NCI-H146 treated with DMSO at 0.1 percent for 48 hours (cell line): ENCODE measurements around the gene DGKG.

ENCODE experiments used
- DNase-seq: peaks from one replicate; lab custom pipeline; 2025; ENCODE audit not compliant: unreplicated experiment; lab: John Stamatoyannopoulos, UW

DGKG gene

GRCh38 chr3:186115239-186115996 is 246.6 kb downstream of the DGKG start:
- DNase-seq = no peak

DNA sequence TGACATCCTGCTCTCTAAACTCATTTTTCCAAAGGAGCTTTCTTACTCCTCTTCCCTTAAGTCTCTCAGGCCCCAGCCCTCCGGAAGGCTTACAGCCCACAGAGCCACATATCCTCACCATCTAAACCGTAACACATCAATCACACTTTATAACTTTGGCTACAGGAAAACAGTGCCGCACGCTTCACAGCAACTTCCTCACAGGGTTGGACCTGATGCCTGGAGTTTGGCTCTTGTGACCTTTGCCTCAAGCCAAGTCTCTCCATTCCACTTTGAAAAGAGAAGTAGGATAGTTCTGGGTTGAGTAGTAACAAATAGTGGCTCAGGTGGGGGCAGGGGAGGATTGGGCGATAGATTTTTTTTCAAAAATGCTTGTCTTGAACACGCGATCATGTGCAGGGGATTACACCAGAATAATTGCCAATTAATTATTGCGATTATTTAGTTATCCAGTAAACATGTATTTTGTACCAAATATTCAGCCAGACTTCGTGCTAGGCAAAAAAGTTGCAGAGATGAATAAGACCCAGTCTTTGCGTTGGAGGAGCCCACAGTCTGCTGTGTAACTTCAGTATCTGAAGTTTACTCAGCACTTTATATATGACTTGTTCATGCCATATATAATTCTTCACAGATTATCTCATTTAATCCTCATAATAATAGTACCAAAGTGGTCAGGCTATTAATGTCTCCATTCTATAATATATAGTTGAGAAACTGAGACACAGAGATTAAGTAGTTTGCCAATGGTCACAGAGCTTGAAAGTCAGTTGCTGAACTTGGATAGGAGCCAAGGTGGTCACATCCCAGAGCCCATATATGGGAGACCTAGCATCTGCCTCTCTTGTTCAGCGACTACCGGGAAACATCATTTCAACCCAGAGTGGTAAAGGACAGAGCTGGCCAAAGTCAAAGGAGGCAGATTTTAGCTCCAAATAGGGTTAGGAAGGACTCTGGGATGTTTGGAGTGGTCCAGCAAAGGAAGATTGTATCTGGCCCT is 250.8 kb downstream of the DGKG start:
- no peak for DNase-seq

DNA sequence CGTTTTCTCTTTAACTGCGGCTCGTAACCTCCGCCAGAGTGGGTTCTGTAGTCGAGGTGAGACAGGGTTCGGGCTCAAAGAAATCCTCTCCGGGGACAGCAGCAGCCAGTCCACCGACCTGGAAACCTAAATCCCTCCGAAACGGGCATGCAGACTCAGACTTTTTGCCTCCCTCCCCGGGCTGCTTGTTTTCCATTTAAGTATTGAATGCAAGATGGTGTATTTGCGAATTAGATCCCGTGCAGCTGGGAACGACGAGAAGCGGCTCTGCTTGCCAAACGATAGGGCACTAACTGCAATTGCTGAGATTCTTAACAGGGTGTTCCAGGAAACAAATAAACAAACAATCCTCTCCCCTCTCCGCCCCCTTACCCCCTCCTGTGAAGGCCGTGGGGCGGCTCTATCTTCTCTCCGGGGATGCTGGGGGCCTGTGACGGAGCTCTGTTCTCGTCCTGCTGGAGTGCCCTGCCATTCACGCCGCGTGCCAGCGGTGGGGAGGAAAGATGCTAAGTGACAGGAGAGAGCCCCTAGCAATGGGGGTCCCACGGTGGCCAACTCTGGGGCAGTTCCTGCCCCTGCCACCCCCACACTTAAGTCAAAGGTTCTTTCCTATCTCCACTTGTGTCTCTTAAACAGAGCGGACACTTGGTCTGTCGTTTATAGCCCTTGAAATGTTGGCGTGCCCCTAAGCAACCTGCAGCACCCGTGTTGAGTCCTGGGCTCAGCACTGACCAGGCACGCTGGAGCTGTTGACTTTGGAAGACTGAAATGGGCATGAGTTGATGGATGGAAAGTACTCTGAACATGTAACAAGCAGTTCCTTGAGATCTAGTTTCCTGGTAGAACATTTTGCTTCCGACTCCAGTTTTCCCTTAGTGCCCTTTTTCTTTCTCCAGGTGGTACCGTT is 251.9 kb downstream of the DGKG start:
- peak; percentile 50 for DNase-seq

- DNase-seq = peak; percentile 99
These were observed 252.8 kb downstream of the DGKG start, which contains the start of gene ETV5 for GRCh38 chr3:186108941-186109865. Gene ETV5 (minus strand): TSS chr3:186109089. CDS start chr3:186105868, 3,221 bp downstream.

- peak; percentile 17 for DNase-seq
These were observed 253.7 kb downstream of the DGKG start for GRCh38 chr3:186108106-186108940.

- DNase-seq = peak; percentile 87
These were observed 254.6 kb downstream of the DGKG start for GRCh38 chr3:186107215-186108105.

DNA sequence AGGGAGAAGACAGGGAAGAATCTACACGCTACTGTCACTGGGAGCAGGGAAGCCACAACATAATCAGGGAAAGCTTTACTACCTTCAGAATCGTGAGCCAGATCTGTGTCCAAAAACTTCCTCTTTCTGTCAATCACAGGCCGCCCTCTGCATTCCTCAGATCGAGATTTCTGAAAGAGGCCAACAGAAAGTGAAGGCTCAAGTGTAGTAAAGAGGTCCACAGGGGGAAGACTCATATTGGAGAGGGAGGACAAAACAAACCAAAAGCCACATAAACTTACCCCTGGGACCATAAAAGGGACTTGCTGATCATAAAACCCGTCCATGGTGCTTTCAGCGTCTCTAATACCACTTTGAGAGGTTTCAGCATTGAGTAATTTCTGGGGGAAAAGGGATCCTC is 256.5 kb downstream of the DGKG start:
- DNase-seq = no peak

DNA sequence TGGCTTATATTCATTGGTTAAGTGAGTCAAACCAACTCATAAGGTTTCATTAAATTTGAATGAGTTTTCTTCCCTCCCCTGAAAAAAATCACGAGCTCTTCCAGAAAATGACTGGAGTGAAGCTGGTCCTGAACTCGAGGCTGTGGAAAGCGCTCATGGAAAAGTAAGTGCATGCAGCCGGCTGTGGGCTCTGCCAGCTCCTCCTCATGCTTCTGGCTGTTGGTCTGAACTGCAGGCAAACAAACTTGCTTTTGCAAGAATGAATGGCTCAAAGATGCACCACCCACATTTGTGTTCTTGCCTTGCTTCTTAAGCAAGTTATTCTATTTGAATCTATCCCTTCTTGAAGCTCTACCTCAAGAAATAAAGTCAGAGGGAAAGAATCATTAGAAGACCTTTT is 259.3 kb downstream of the DGKG start:
- DNase-seq = no peak

DNA sequence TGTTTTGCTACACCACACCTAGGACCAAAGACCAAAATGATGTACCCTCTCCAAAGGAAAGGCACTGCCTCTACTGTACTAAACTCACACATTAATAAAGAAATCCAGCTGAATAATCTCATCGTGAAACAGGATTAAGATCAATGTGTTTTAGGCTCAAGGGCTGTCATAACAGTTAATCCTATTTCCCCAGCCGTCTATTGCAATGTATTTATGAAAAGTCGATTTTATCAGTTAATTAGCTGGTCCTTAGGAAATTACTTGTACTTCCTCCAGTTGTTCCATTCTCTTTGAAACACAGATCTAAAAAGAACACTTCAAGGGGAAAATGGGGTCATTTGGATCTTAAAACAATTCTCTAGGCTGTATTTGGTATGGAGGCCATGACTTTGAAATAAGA is 261.6 kb downstream of the DGKG start:
- DNase-seq = no peak

- DNase-seq = no peak
These were observed 262.9 kb downstream of the DGKG start for GRCh38 chr3:186099178-186099577.

GRCh38 chr3:186098740-186099139 is 263.3 kb downstream of the DGKG start:
- DNase-seq = no peak

DNA sequence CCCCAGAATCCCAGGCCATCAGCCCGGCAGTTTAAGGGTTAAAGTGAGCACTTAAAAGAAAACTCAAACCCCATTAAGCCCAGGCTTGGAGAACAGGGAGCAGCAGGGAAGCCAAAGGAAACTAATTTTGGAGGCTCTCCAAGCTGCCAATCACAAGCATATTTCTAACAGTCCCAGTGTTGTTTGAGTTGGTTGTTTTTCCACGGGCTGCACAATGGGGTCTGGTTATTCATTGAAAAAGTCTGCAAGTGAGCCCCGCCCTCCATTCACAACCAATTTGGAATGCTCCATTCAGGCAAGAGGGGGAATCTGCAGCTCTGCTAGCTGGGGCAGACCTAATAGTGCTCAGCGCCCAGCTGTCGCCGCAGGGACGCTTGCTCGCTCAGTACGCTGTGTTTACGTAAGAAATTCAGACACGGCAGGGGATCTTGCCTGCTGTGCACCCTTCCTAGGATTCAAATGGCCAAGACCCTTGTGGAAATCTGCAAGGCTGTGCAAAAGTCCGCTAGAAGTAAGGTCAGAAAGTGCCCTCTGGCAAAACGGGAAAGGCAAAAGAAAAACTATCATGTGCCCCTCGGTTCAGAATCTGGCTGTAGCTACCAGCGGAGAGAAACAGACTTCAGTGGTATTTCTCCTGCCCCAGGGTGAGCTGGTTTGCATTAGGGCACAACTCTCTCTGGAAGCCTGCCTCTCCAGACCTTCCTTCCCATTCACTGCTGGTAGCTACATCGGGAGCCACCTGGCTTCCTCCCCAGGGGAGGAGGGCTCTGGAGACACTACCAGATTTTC is 264.2 kb downstream of the DGKG start:
- peak; percentile 97 for DNase-seq

DNA sequence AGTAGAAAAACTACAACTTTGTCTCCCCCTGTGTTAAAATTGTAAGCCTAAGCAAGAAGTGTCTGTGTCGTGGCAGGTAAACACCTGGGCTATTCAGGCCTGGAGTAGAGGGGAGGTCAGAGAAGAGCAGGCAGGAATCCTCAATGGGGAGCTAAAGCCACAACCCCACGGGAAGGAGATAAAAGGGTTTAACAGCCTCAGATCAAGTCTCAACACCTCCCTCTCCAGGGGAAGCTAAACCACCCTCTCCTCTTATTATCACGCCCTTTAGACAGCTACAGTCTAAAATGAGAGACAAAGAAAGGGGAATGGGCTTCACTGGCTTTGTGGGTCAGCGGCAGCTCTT is 264.7 kb downstream of the DGKG start:
- DNase-seq = no peak
